ENCODE measurements around the gene ATP2C1.

ATP2C1 gene

GRCh38 chr3:130895690-130896488 is 2.0 kb downstream of the ATP2C1 start:
- peak in 1 of 3 donors; percentile 8 for DNase-seq (ENCODE audit: low read depth in 2 of 3, low spot score in 1 of 3)

GRCh38 chr3:130897316-130897715 is 3.4 kb downstream of the ATP2C1 start:
- DNase-seq (ENCODE audit: low read depth in 2 of 3, low spot score in 1 of 3): no peak

- DNase-seq (ENCODE audit: low read depth in 2 of 3, low spot score in 1 of 3): no peak
Observed at GRCh38 chr3:130900959-130901358, 7.1 kb downstream of the ATP2C1 start.

GRCh38 chr3:130901463-130902204 is 7.8 kb downstream of the ATP2C1 start:
- DNase-seq (ENCODE audit: low read depth in 2 of 3, low spot score in 1 of 3): no peak

GRCh38 chr3:130903412-130903908 is 9.6 kb downstream of the ATP2C1 start:
- DNase-seq (ENCODE audit: low read depth in 2 of 3, low spot score in 1 of 3): no peak

- DNase-seq (ENCODE audit: low read depth in 2 of 3, low spot score in 1 of 3): no peak
Observed at GRCh38 chr3:130904491-130904890, 10.6 kb downstream of the ATP2C1 start.

GRCh38 chr3:130905551-130905950 is 11.7 kb downstream of the ATP2C1 start:
- no peak for DNase-seq (ENCODE audit: low read depth in 2 of 3, low spot score in 1 of 3)

- no peak for DNase-seq (ENCODE audit: low read depth in 2 of 3, low spot score in 1 of 3)
Observed at GRCh38 chr3:130906374-130906995, 12.6 kb downstream of the ATP2C1 start.

- no peak for DNase-seq (ENCODE audit: low read depth in 2 of 3, low spot score in 1 of 3)
Observed at GRCh38 chr3:130907500-130907899, 13.6 kb downstream of the ATP2C1 start.

GRCh38 chr3:130907966-130908365 is 14.1 kb downstream of the ATP2C1 start:
- DNase-seq (ENCODE audit: low read depth in 2 of 3, low spot score in 1 of 3): no peak

- DNase-seq (ENCODE audit: low read depth in 2 of 3, low spot score in 1 of 3): no peak
Observed at GRCh38 chr3:130915567-130916292, 21.8 kb downstream of the ATP2C1 start.

GRCh38 chr3:130916507-130917167 is 22.8 kb downstream of the ATP2C1 start:
- no peak for DNase-seq (ENCODE audit: low read depth in 2 of 3, low spot score in 1 of 3)

- no peak for DNase-seq (ENCODE audit: low read depth in 2 of 3, low spot score in 1 of 3)
Observed at GRCh38 chr3:130918328-130918727, 24.4 kb downstream of the ATP2C1 start.

- no peak for DNase-seq (ENCODE audit: low read depth in 2 of 3, low spot score in 1 of 3)
Observed at GRCh38 chr3:130925628-130926027, 31.7 kb downstream of the ATP2C1 start.

GRCh38 chr3:130926504-130926903 is 32.6 kb downstream of the ATP2C1 start:
- DNase-seq (ENCODE audit: low read depth in 2 of 3, low spot score in 1 of 3): no peak

GRCh38 chr3:130929804-130930203 is 35.9 kb downstream of the ATP2C1 start:
- no peak for DNase-seq (ENCODE audit: low read depth in 2 of 3, low spot score in 1 of 3)

- DNase-seq (ENCODE audit: low read depth in 2 of 3, low spot score in 1 of 3): no peak
Observed at GRCh38 chr3:130932979-130933378, 39.1 kb downstream of the ATP2C1 start.

GRCh38 chr3:130933801-130934345 is 40.0 kb downstream of the ATP2C1 start:
- DNase-seq (ENCODE audit: low read depth in 2 of 3, low spot score in 1 of 3): no peak

GRCh38 chr3:130934442-130935089 is 40.7 kb downstream of the ATP2C1 start:
- DNase-seq (ENCODE audit: low read depth in 2 of 3, low spot score in 1 of 3): no peak

Data from stimulated activated CD4-positive, alpha-beta T cell treated with anti-CD3 and anti-CD28 coated beads, Interleukin-12 subunit alpha, Interleukin-12 subunit beta, amount 100 ng/mL, for 48 hours (primary cell).